ENCODE data around the gene RELL1. TPM values are rescaled to one million over a fixed set of nuclear protein-coding genes. Genes with fewer than 3 reads are reported as not detected.
A peak's percentile ranks its signal among the peaks of the same experiment; 100 is the strongest.

Gene RELL1, protein sequence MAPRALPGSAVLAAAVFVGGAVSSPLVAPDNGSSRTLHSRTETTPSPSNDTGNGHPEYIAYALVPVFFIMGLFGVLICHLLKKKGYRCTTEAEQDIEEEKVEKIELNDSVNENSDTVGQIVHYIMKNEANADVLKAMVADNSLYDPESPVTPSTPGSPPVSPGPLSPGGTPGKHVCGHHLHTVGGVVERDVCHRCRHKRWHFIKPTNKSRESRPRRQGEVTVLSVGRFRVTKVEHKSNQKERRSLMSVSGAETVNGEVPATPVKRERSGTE
- 1 to 10 TPM; 8.5 to 9.5 TPM for total RNA-seq

GRCh38 chr4:37686373-37687193 lies at the start of gene RELL1:
Gene RELL1, minus strand, starts transcription at chr4:37686376. Its CDS starts 89 bp downstream, at chr4:37686287.
- peak; percentile 89 for ATAC-seq
- Mint-ChIP-seq H3K9me3 (ENCODE audit: low read depth) (no peaks in the 10 kb centered on the region), H3K4me1 (peaks cover 35% of the 10 kb centered on the region), H3K27ac (peak within 1 kb of the TSS; percentile 94), H3K36me3 (ENCODE audit: low read depth) (peaks cover 5% of the 10 kb centered on the region), H3K4me3 (peak within 1 kb of the TSS; percentile 84), H3K27me3 (no peaks in the 10 kb centered on the region)
- intact Hi-C loops (cut with DNase I, micrococcal nuclease): loop anchor here (1.0 to 10.0 kb wide), 11 partner anchors 30 to 1498 kb away; partner anchors contain the start of genes PGM2 (in 2 of the 2), KLF3 (in 1 of the 2), TBC1D1 (in 1 of the 2) and WDR19 (in 1 of the 2)
- DNase-seq: peak; percentile 99
- CTCF ChIA-PET: interaction anchor here (0.6 to 0.8 kb wide), 4 partner anchors 74 to 1708 kb away, joined by 3 read pairs; no protein-coding TSS in a partner anchor
- POLR2A ChIA-PET: no interaction called here

DNA sequence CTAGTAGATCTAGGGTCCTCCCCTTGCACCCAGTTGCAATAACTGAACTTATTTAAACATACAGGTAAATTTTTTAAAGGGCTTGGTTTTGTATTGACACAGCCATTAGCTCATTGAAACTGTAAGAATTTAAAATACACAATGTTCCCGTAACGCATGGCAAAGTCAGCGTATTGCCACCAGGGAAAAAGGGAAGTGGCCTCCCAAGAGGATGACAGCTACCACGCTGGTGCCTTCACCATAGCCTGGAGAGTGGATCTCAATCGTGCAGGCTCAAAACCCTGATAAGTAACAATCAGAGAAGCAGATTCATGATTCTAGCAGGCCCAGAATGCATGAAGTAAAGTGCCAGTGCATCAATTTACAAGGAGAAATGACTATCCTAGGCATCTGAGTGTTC lies 49.4 kb upstream of the RELL1 start:
- CTCF ChIA-PET: no interaction called here
- H3K4me3 Mint-ChIP-seq: no peak overlapping the region
- H3K36me3 Mint-ChIP-seq (ENCODE audit: low read depth): no peaks in the 10 kb centered on the region

DNA sequence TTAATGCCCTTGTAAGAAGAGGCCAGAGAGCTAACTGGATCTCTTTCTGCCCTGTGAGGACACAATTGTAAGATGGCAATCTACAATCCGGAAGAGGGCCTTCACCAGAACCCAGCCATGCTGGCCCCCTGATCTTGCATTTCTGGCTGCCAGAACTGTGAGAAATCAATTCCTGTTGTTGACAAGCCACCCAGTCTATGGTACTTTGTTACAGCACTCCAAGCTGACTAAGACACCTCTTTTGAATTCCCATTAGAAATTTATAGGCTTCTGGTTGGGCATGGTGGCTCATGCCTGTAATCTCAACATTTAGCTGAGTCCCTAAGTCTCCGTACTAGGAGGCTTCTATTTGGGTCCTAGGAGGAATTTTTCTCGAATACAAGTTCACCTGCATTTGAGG lies 48.8 kb upstream of the RELL1 start:
- intact Hi-C loops (cut with DNase I, micrococcal nuclease): no loop called here
- ATAC-seq: no peak
- ChIA-PET CTCF (no interaction called here), POLR2A (no interaction called here)
- H3K9me3 Mint-ChIP-seq (ENCODE audit: low read depth): no peaks in the 10 kb centered on the region
- no peaks in the 10 kb centered on the region for H3K36me3 Mint-ChIP-seq (ENCODE audit: low read depth)
- no peak overlapping the region for H3K27ac Mint-ChIP-seq
- no peak overlapping the region for H3K4me3 Mint-ChIP-seq
- no peaks in the 10 kb centered on the region for H3K27me3 Mint-ChIP-seq
- H3K4me1 Mint-ChIP-seq: no peaks in the 10 kb centered on the region
- no peak for DNase-seq

More for the DNA sequence above, 49.4 kb upstream of the RELL1 start:
- no peak for DNase-seq
- POLR2A ChIA-PET: no interaction called here
- Mint-ChIP-seq H3K27ac (no peak overlapping the region), H3K27me3 (no peaks in the 10 kb centered on the region), H3K9me3 (ENCODE audit: low read depth) (no peaks in the 10 kb centered on the region), H3K4me1 (no peaks in the 10 kb centered on the region)
- intact Hi-C loops (cut with DNase I, micrococcal nuclease): no loop called here
- no peak for ATAC-seq

- Mint-ChIP-seq H3K27ac (no peak overlapping the region), H3K36me3 (ENCODE audit: low read depth) (no peaks in the 10 kb centered on the region), H3K4me1 (no peaks in the 10 kb centered on the region), H3K9me3 (ENCODE audit: low read depth) (no peaks in the 10 kb centered on the region), H3K27me3 (no peaks in the 10 kb centered on the region), H3K4me3 (no peak overlapping the region)
- POLR2A ChIA-PET: no interaction called here
- DNase-seq: no peak
- intact Hi-C loops (cut with DNase I, micrococcal nuclease): no loop called here
- CTCF ChIA-PET: interaction anchor here (0.7 to 1.1 kb wide), 3 partner anchors 12 to 129 kb away, joined by 3 to 4 read pairs (median 3); no protein-coding TSS in a partner anchor
- ATAC-seq: no peak
Observed at GRCh38 chr4:37733240-37733867, 47.2 kb upstream of the RELL1 start.

- peak; percentile 78 for ATAC-seq
- CTCF ChIA-PET: interaction anchor here (0.7 to 0.9 kb wide), 2 partner anchors 11 to 48 kb away, joined by 4 to 5 read pairs; no protein-coding TSS in a partner anchor
- H3K27me3 Mint-ChIP-seq: no peaks in the 10 kb centered on the region
Observed at GRCh38 chr4:37732526-37733186, 46.5 kb upstream of the RELL1 start.

DNA sequence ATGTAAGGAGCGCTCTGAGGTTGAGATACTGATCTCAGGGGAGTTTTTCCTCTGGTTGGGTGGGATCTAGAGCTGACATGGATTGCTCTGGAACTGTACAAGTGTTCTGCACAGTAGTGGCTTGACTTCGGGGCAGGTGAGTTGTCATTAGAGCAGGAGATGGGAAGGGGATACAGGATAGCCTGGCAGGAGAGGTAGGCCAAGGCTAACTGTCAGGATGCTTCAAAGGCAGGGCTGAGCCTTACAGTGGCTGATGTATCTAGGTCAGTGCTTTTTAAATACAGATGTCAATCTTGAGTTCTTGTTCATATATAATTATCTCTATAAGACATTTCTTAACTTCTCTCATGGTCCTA lies 43.5 kb upstream of the RELL1 start:
- CTCF ChIA-PET: interaction anchor here (0.6 to 1.2 kb wide), 2 partner anchors 12 to 305 kb away, joined by 3 read pairs; no protein-coding TSS in a partner anchor
- Mint-ChIP-seq H3K27ac (no peak overlapping the region), H3K36me3 (ENCODE audit: low read depth) (no peaks in the 10 kb centered on the region), H3K27me3 (no peaks in the 10 kb centered on the region), H3K4me3 (no peak overlapping the region), H3K9me3 (ENCODE audit: low read depth) (no peaks in the 10 kb centered on the region), H3K4me1 (no peaks in the 10 kb centered on the region)
- intact Hi-C loops (cut with DNase I, micrococcal nuclease): no loop called here
- POLR2A ChIA-PET: no interaction called here
- DNase-seq (no peak), ATAC-seq (no peak)

More at GRCh38 chr4:37732526-37733186, 46.5 kb upstream of the RELL1 start:
- H3K4me1 Mint-ChIP-seq: no peaks in the 10 kb centered on the region
- no peaks in the 10 kb centered on the region for H3K9me3 Mint-ChIP-seq (ENCODE audit: low read depth)
- intact Hi-C loops (cut with DNase I, micrococcal nuclease): no loop called here
- POLR2A ChIA-PET: no interaction called here
- DNase-seq: no peak
- H3K27ac Mint-ChIP-seq: no peak overlapping the region
- no peaks in the 10 kb centered on the region for H3K36me3 Mint-ChIP-seq (ENCODE audit: low read depth)
- no peak overlapping the region for H3K4me3 Mint-ChIP-seq

DNA sequence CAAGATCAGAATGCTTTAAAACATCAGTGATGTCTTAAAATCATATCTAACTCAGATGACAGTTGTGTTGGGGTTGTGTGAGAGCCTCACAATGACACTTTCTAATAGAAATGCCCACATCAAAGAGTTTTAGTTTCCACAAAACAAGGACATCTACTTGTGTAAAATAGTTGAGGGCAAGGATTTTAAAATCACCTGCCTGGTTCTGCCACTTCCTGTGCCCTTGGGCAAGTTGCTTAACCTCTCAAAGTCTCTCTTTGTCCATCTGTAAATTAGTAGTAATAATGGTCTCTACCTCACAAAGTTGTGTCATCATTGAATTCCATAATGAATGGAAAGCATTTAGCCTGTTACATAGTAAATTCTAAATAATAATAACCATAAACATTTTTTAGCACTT lies 41.9 kb upstream of the RELL1 start:
- ATAC-seq: no peak
- DNase-seq: no peak
- Mint-ChIP-seq H3K4me1 (peaks cover 1% of the 10 kb centered on the region), H3K4me3 (no peak overlapping the region), H3K36me3 (ENCODE audit: low read depth) (no peaks in the 10 kb centered on the region), H3K9me3 (ENCODE audit: low read depth) (no peaks in the 10 kb centered on the region), H3K27ac (no peak overlapping the region), H3K27me3 (no peaks in the 10 kb centered on the region)
- POLR2A ChIA-PET: no interaction called here
- intact Hi-C loops (cut with DNase I, micrococcal nuclease): no loop called here
- CTCF ChIA-PET: no interaction called here

GRCh38 chr4:37727635-37728034 lies 41.5 kb upstream of the RELL1 start:
- ChIA-PET CTCF (interaction anchor here (1.0 kb wide), 1 partner anchor 279 kb away, joined by 3 read pairs; no protein-coding TSS in a partner anchor), POLR2A (no interaction called here)
- H3K4me3 Mint-ChIP-seq: no peak overlapping the region
- H3K27ac Mint-ChIP-seq: no peak overlapping the region
- ATAC-seq: no peak
- intact Hi-C loops (cut with DNase I, micrococcal nuclease): no loop called here
- DNase-seq: no peak
- no peaks in the 10 kb centered on the region for H3K36me3 Mint-ChIP-seq (ENCODE audit: low read depth)
- H3K27me3 Mint-ChIP-seq: no peaks in the 10 kb centered on the region
- no peaks in the 10 kb centered on the region for H3K9me3 Mint-ChIP-seq (ENCODE audit: low read depth)
- H3K4me1 Mint-ChIP-seq: peaks cover 5% of the 10 kb centered on the region

DNA sequence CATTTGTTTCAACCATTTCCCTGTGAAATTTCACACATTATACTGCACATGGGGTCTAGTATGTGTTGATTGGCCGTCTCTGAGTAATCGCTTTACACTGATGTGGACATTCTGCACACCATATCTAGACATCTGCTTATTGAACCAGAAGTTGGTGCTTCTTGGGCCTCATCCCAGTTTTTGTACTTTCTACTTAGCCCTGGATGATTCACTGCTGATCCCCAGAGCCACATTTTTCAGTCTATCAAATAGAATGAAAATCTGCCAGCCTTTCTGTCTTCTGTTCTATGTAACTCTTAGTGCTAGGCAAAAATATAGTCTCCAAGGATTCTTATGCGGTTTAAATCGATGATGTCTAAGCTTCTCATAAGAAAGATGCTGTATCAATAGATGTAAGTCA lies 40.5 kb upstream of the RELL1 start:
- H3K27ac Mint-ChIP-seq: no peak overlapping the region
- CTCF ChIA-PET: interaction anchor here (1.0 kb wide), 1 partner anchor 278 kb away, joined by 3 read pairs; no protein-coding TSS in a partner anchor
- no peaks in the 10 kb centered on the region for H3K36me3 Mint-ChIP-seq (ENCODE audit: low read depth)
- DNase-seq (no peak), ATAC-seq (no peak)
- H3K4me3 Mint-ChIP-seq: no peak overlapping the region
- peaks cover 14% of the 10 kb centered on the region for H3K4me1 Mint-ChIP-seq
- POLR2A ChIA-PET: no interaction called here
- intact Hi-C loops (cut with DNase I, micrococcal nuclease): no loop called here
- H3K9me3 Mint-ChIP-seq (ENCODE audit: low read depth): no peaks in the 10 kb centered on the region
- no peaks in the 10 kb centered on the region for H3K27me3 Mint-ChIP-seq

DNA sequence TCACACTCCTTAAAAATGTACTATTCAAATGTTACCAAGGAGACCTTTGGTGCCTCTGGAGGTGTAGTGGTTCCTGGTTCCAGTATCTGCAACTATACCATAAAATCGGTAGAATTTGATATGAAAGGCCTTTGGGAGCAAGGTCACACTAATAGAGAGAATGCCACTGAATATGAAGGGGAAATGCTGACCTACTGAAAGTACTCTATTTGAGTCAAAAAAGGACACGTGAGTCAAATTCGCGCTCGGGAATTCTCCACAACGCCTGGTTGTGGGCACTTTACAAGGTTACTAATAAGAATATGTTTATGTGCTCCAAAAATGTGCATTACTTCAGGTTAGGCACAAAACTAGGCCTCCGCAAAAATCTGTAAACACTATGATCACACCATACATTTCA lies 39.5 kb upstream of the RELL1 start:
- H3K27ac Mint-ChIP-seq: no peak overlapping the region
- ATAC-seq: no peak

DNA sequence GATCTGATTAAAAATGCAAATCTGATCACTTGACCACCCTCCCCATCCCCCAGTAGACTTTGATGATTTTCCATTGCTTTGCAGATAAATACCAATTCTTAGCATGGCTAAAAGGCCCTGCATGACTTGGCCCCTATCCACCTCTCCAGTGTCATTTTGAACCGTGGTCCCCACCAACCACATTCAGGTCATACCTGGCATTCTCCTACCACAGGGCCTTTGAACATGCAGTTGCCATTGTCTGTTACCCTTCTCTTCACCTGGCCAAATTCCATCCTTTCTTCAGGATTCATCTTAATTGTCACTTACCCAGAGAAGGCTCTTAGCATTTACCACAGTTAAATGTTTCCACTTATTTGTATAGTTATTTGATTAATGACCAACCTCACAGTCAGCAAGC lies 36.9 kb upstream of the RELL1 start:
- H3K4me1 Mint-ChIP-seq: peaks cover 14% of the 10 kb centered on the region
- DNase-seq: no peak
- intact Hi-C loops (cut with DNase I, micrococcal nuclease): no loop called here
- H3K36me3 Mint-ChIP-seq (ENCODE audit: low read depth): no peaks in the 10 kb centered on the region
- H3K27me3 Mint-ChIP-seq: no peaks in the 10 kb centered on the region
- ChIA-PET CTCF (no interaction called here), POLR2A (no interaction called here)
- no peaks in the 10 kb centered on the region for H3K9me3 Mint-ChIP-seq (ENCODE audit: low read depth)
- ATAC-seq: no peak
- H3K4me3 Mint-ChIP-seq: no peak overlapping the region
- H3K27ac Mint-ChIP-seq: no peak overlapping the region

More for the DNA sequence above, 39.5 kb upstream of the RELL1 start:
- ChIA-PET CTCF (no interaction called here), POLR2A (no interaction called here)
- DNase-seq: no peak
- intact Hi-C loops (cut with DNase I, micrococcal nuclease): no loop called here
- Mint-ChIP-seq H3K4me3 (no peak overlapping the region), H3K9me3 (ENCODE audit: low read depth) (no peaks in the 10 kb centered on the region), H3K27me3 (no peaks in the 10 kb centered on the region), H3K4me1 (peaks cover 14% of the 10 kb centered on the region), H3K36me3 (ENCODE audit: low read depth) (no peaks in the 10 kb centered on the region)

Data from activated CD4-positive, alpha-beta T cell treated with anti-CD3 and anti-CD28 coated beads for 36 hours (primary cell).